Measurements from ENCODE around the gene PDE4D.

DNA sequence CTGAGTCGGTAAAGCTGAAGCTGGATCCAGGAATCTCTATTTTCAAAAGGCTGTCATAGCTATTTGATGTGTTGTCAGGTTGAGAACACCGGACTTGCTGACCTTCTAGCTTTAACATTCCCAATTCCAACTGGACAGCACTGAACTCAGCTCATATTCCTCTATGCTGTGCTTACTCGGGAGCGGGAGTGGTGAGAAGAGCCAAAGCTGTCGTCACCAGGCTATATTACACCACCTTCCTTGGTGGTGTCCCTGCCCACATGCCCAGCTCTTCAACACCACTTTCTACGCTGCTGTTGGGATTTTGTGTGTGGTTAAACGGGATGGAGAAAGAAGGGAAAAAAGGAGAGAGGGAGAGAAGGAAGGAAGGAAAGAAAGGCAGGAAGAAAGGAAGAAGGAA, 657.1 kb downstream of the PDE4D start:
- TF ChIP-seq, protein P1, sequence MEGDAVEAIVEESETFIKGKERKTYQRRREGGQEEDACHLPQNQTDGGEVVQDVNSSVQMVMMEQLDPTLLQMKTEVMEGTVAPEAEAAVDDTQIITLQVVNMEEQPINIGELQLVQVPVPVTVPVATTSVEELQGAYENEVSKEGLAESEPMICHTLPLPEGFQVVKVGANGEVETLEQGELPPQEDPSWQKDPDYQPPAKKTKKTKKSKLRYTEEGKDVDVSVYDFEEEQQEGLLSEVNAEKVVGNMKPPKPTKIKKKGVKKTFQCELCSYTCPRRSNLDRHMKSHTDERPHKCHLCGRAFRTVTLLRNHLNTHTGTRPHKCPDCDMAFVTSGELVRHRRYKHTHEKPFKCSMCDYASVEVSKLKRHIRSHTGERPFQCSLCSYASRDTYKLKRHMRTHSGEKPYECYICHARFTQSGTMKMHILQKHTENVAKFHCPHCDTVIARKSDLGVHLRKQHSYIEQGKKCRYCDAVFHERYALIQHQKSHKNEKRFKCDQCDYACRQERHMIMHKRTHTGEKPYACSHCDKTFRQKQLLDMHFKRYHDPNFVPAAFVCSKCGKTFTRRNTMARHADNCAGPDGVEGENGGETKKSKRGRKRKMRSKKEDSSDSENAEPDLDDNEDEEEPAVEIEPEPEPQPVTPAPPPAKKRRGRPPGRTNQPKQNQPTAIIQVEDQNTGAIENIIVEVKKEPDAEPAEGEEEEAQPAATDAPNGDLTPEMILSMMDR (IDR thresholded peaks at IDR 0.05) = no peak
- TF ChIP-seq EZH2 (IDR thresholded peaks at IDR 0.05; ENCODE audit: borderline replicate concordance, insufficient read depth, low read depth, low read length, poor library complexity, severe bottlenecking) = no peak
